ENCODE results near the gene CTSD. TPM values are rescaled to one million over a fixed set of nuclear protein-coding genes. Genes with fewer than 3 reads are reported as not detected.

CTSD gene
- total RNA-seq, 3 donors from 2014 or later (not counting 1 experiment from before 2014, with no cell fraction given): 388 to 446 (median 415) TPM

- no peaks in the 10 kb centered on the region for H3K36me3 ChIP-seq (ENCODE audit: control insufficient read depth, insufficient read depth, low read length)
- 93% methylated on average over 5 of the region's 6 CpGs for WGBS (ENCODE audit: insufficient coverage)
- H3K4me1 Mint-ChIP-seq: peaks cover 0 to 19% of the 10 kb centered on the region in 2 donors
- no peak for DNase-seq
- H3K27me3 Mint-ChIP-seq (ENCODE audit: low read depth in 2 of 2): peaks cover 0 to 11% of the 10 kb centered on the region in 2 donors
- ATAC-seq: no peak
- TF ChIP-seq, protein P1, sequence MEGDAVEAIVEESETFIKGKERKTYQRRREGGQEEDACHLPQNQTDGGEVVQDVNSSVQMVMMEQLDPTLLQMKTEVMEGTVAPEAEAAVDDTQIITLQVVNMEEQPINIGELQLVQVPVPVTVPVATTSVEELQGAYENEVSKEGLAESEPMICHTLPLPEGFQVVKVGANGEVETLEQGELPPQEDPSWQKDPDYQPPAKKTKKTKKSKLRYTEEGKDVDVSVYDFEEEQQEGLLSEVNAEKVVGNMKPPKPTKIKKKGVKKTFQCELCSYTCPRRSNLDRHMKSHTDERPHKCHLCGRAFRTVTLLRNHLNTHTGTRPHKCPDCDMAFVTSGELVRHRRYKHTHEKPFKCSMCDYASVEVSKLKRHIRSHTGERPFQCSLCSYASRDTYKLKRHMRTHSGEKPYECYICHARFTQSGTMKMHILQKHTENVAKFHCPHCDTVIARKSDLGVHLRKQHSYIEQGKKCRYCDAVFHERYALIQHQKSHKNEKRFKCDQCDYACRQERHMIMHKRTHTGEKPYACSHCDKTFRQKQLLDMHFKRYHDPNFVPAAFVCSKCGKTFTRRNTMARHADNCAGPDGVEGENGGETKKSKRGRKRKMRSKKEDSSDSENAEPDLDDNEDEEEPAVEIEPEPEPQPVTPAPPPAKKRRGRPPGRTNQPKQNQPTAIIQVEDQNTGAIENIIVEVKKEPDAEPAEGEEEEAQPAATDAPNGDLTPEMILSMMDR (IDR thresholded peaks at IDR 0.05): no peak
- H3K27ac ChIP-seq (ENCODE audit: low read length): no peak overlapping the region
- H3K9me3 Mint-ChIP-seq: no peaks in the 10 kb centered on the region
- no peak overlapping the region for H3K27ac Mint-ChIP-seq
- no peak overlapping the region for H3K4me3 Mint-ChIP-seq
- intact Hi-C loops (cut with micrococcal nuclease): no loop called here
- H3K9me3 ChIP-seq (ENCODE audit: control insufficient read depth, insufficient read depth, low read length): peaks cover 3% of the 10 kb centered on the region
- H3K4me1 ChIP-seq (ENCODE audit: control insufficient read depth, insufficient read depth, low read length): peaks cover 28% of the 10 kb centered on the region
- no peaks in the 10 kb centered on the region for H3K27me3 ChIP-seq (ENCODE audit: control insufficient read depth, insufficient read depth, low read length)
- H3K4me3 ChIP-seq (ENCODE audit: low read length): no peak overlapping the region
- no peaks in the 10 kb centered on the region for H3K36me3 Mint-ChIP-seq
Measured at GRCh38 chr11:1703146-1703545, 60.6 kb downstream of the CTSD start.

Other genes with a start within 250 kb of the CTSD start
- 10 to 100 TPM; 24.1 to 47.3 (median 38.4) TPM for gene DUSP8, start 191.7 kb downstream of the CTSD start, total RNA-seq
- not detected for gene KRTAP5-1, start 178.6 kb downstream of the CTSD start, total RNA-seq
- not detected for gene KRTAP5-2, start 165.6 kb downstream of the CTSD start, total RNA-seq
- not detected for gene KRTAP5-3, start 155.5 kb downstream of the CTSD start, total RNA-seq
- gene KRTAP5-4, start 141.8 kb downstream of the CTSD start, total RNA-seq: not detected
- not detected for gene KRTAP5-5, start 134.2 kb downstream of the CTSD start, total RNA-seq
- not detected for gene KRTAP5-6, start 66.7 kb downstream of the CTSD start, total RNA-seq
- 1 to 10 TPM; 5.5 to 8.1 (median 6.5) TPM for gene IFITM10, start 13.3 kb downstream of the CTSD start, total RNA-seq
- not detected for gene SYT8, start 71.1 kb upstream of the CTSD start, total RNA-seq
- gene TNNI2, start 75.1 kb upstream of the CTSD start, total RNA-seq: 1 to 10 TPM; 1.2 to 5.4 (median 3.6) TPM
- gene LSP1, start 89.2 kb upstream of the CTSD start, total RNA-seq: 100 to 1,000 TPM; 487 to 595 (median 536) TPM
- under 1 TPM in 2 of 3 donors, not detected in 1; 0.14 to 0.32 TPM for gene PRR33, start 128.0 kb upstream of the CTSD start, total RNA-seq
- gene TNNT3, start 155.8 kb upstream of the CTSD start, total RNA-seq: 10 to 100 TPM; 15.8 to 27.9 (median 26.2) TPM
- gene MRPL23, start 183.4 kb upstream of the CTSD start, total RNA-seq: 10 to 100 TPM; 31.2 to 35.4 (median 32.8) TPM
- gene H19, start 233.9 kb upstream of the CTSD start, total RNA-seq: not detected

Data from natural killer cell (primary cell).